ENCODE data around the gene SPTA1. TPM values are rescaled to one million over a fixed set of nuclear protein-coding genes. Genes with fewer than 3 reads are reported as not detected.

Gene SPTA1
- total and polyA plus RNA-seq, 2 of the 8 experiments (the other 6 are each of a cell fraction or from before 2014, with no cell fraction given), result not detected

- no peak overlapping the region for H2BK20ac ChIP-seq (ENCODE audit: low read length)
- no peaks in the 10 kb centered on the region for H4K20me1 ChIP-seq (replicated peaks in 1 of 2; ENCODE audit: control insufficient read depth in 1 of 2, insufficient read depth in 2 of 2, low read length in 2 of 2)
- H3K36me3 ChIP-seq (ENCODE audit: control insufficient read depth in 2 of 4, insufficient read depth in 4 of 4, low read length in 3 of 4), result no peaks in the 10 kb centered on the region
- no peak overlapping the region for H2BK12ac ChIP-seq (ENCODE audit: low read depth, low read length)
- no peaks in the 10 kb centered on the region for H3K4me1 ChIP-seq (replicated peaks in 1 of 4; ENCODE audit: control insufficient read depth in 3 of 4, insufficient read depth in 4 of 4, low read length in 3 of 4)
- no peak overlapping the region for H3K4me2 ChIP-seq (ENCODE audit: insufficient read depth in 1 of 2, low read depth in 2 of 2, low read length in 2 of 2)
- no peak overlapping the region for H2BK120ac ChIP-seq (replicated peaks; ENCODE audit: low read depth, low read length)
- no peak overlapping the region for H3K4ac ChIP-seq (replicated peaks; ENCODE audit: insufficient read length, low read depth, low read length)
- no peak overlapping the region for H3K14ac ChIP-seq (ENCODE audit: insufficient read length)
- no peak overlapping the region for H2BK5ac ChIP-seq (ENCODE audit: low read depth, low read length)
- no peak overlapping the region for H3K9ac ChIP-seq (replicated peaks in 1 of 4; ENCODE audit: extremely low read depth in 1 of 4, low read depth in 3 of 4, low read length in 3 of 4)
- H3K27ac ChIP-seq (ENCODE audit: low read depth, low read length), result no peak overlapping the region
- 95% methylated on average over 5 of the region's 5 CpGs; no CpG with 5 or more reads in 1 of the 2 experiments for WGBS, 2 experiments (ENCODE audit: extremely low coverage in 1 of 2, insufficient coverage in 1 of 2, insufficient read length in 1 of 2, insufficient replicate concordance in 2 of 2, low coverage in 1 of 2, low lambda C conversion rate in 2 of 2, missing lambda C conversion rate in 1 of 2)
- no peak overlapping the region for H3K4me3 ChIP-seq (ENCODE audit: extremely low read depth in 1 of 4, insufficient read depth in 2 of 4, low read depth in 3 of 4, low read length in 4 of 4)
- no peaks in the 10 kb centered on the region for H3K79me1 ChIP-seq (ENCODE audit: low read depth, low read length)
- no peak overlapping the region for H3K23ac ChIP-seq (ENCODE audit: insufficient read length)
- H2AK5ac ChIP-seq (ENCODE audit: low read depth, low read length), result no peak overlapping the region
- H3K56ac ChIP-seq (replicated peaks; ENCODE audit: insufficient read length, low read depth, low read length), result no peak overlapping the region
- peak overlapping the region; percentile 22; the same call in 1 of the 2 replicates for H2AFZ ChIP-seq (ENCODE audit: low read length)
- no peak for FAIRE-seq
- no peaks in the 10 kb centered on the region for H3K23me2 ChIP-seq (ENCODE audit: low read depth, low read length)
- no peaks in the 10 kb centered on the region for H3K27me3 ChIP-seq (replicated peaks in 1 of 4; ENCODE audit: control insufficient read depth in 3 of 4, extremely low read depth in 1 of 4, insufficient read depth in 3 of 4, low read length in 3 of 4)
- H3K9me3 ChIP-seq (ENCODE audit: insufficient read depth in 2 of 2, low read depth in 1 of 2, low read length in 1 of 2), result no peaks in the 10 kb centered on the region
- ChIA-PET CTCF (ENCODE audit: partially characterized antibody) (no interaction called here), POLR2A (ENCODE audit: partially characterized antibody) (no interaction called here)
- H4K8ac ChIP-seq (ENCODE audit: extremely low read depth, insufficient read depth, low read length), result no peak overlapping the region
- DNase-seq (ENCODE audit: low read depth in 1 of 2, low spot score in 2 of 2), result no peak
- H4K5ac ChIP-seq (ENCODE audit: insufficient read length, low read depth, low read length), result no peak overlapping the region
- no peak overlapping the region for H3K18ac ChIP-seq (ENCODE audit: extremely low read depth, low read length)
- no peak overlapping the region for H4K91ac ChIP-seq (replicated peaks; ENCODE audit: insufficient read length, low read length)
- no peaks in the 10 kb centered on the region for H3K79me2 ChIP-seq (ENCODE audit: control insufficient read depth in 1 of 2, insufficient read depth in 2 of 2, low read length in 2 of 2)
- TF ChIP-seq KDM1A (IDR thresholded peaks at IDR 0.05; ENCODE audit: borderline replicate concordance, low read length) (no peak), JUND (IDR thresholded peaks at IDR 0.05; ENCODE audit: low read length) (no peak), CEBPB (IDR thresholded peaks at IDR 0.05; ENCODE audit: low read depth, low read length) (no peak), ZNF274 (IDR thresholded peaks at IDR 0.05; ENCODE audit: borderline replicate concordance, extremely low read depth, low read length) (no peak), PHF8 (conservative IDR thresholded peaks at IDR 0.05; ENCODE audit: low read depth, low read length) (no peak), ASH2L (IDR thresholded peaks at IDR 0.05; ENCODE audit: low read length) (no peak)
- H2BK15ac ChIP-seq (ENCODE audit: low read length), result no peak overlapping the region
These were observed 37.9 kb upstream of the SPTA1 start for GRCh38 chr1:158724442-158724841.
